ENCODE measurements around the gene RIN3. TPM values are rescaled to one million over a fixed set of nuclear protein-coding genes. Genes with fewer than 3 reads are reported as not detected.

The RIN3 gene
- total RNA-seq, 1 donor from 2014 or later, result 0.22 TPM

GRCh38 chr14:92494512-92494911 lies 19.1 kb upstream of the RIN3 start:
- no peaks in the 10 kb centered on the region for H3K36me3 ChIP-seq
- Mint-ChIP-seq H3K9me3 (no peaks in the 10 kb centered on the region), H3K27ac (no peak overlapping the region), H3K27me3 (ENCODE audit: insufficient read depth, low read depth) (peaks cover 8% of the 10 kb centered on the region), H3K4me1 (peaks cover 18% of the 10 kb centered on the region), H3K4me3 (no peak overlapping the region), H3K36me3 (no peaks in the 10 kb centered on the region)
- no peak overlapping the region for H3K4me3 ChIP-seq
- H3K4me1 ChIP-seq, result peaks cover 7% of the 10 kb centered on the region
- no peak overlapping the region for H3K9ac ChIP-seq
- no peaks in the 10 kb centered on the region for H3F3A ChIP-seq (ENCODE audit: low read depth)
- no peak for TF ChIP-seq EZH2 (IDR thresholded peaks at IDR 0.05)
- TF ChIP-seq EZH2phosphoT487 (IDR thresholded peaks at IDR 0.05), result no peak
- no peak for TF ChIP-seq CTCF (IDR thresholded peaks at IDR 0.05)
- H3K79me2 ChIP-seq (ENCODE audit: low read depth), result no peaks in the 10 kb centered on the region
- DNase-seq (ENCODE audit: low spot score), result no peak
- no peaks in the 10 kb centered on the region for H4K20me1 ChIP-seq (ENCODE audit: low read depth)
- no peak overlapping the region for H3K27ac ChIP-seq
- H3K9me3 ChIP-seq (ENCODE audit: low read depth), result no peaks in the 10 kb centered on the region
- H2AFZ ChIP-seq (replicated peaks), result no peak overlapping the region
- no peak overlapping the region for H3K4me2 ChIP-seq
- H3K27me3 ChIP-seq, result no peaks in the 10 kb centered on the region

GRCh38 chr14:92495027-92495426 lies 18.6 kb upstream of the RIN3 start:
- no peaks in the 10 kb centered on the region for H3F3A ChIP-seq (ENCODE audit: low read depth)
- no peaks in the 10 kb centered on the region for H3K9me3 ChIP-seq (ENCODE audit: low read depth)
- Mint-ChIP-seq H3K9me3 (no peaks in the 10 kb centered on the region), H3K4me1 (peaks cover 18% of the 10 kb centered on the region), H3K36me3 (no peaks in the 10 kb centered on the region), H3K27ac (no peak overlapping the region), H3K4me3 (no peak overlapping the region), H3K27me3 (ENCODE audit: insufficient read depth, low read depth) (peaks cover 8% of the 10 kb centered on the region)
- H3K79me2 ChIP-seq (ENCODE audit: low read depth), result no peaks in the 10 kb centered on the region
- no peaks in the 10 kb centered on the region for H3K36me3 ChIP-seq
- no peak overlapping the region for H3K4me2 ChIP-seq
- H2AFZ ChIP-seq (replicated peaks), result no peak overlapping the region
- DNase-seq (ENCODE audit: low spot score), result peak; percentile 11
- H4K20me1 ChIP-seq (ENCODE audit: low read depth), result no peaks in the 10 kb centered on the region
- no peak overlapping the region for H3K4me3 ChIP-seq
- H3K27me3 ChIP-seq, result no peaks in the 10 kb centered on the region
- H3K27ac ChIP-seq, result no peak overlapping the region
- TF ChIP-seq CTCF (IDR thresholded peaks at IDR 0.05) (no peak), EZH2 (IDR thresholded peaks at IDR 0.05) (no peak), EZH2phosphoT487 (IDR thresholded peaks at IDR 0.05) (no peak)
- H3K9ac ChIP-seq, result no peak overlapping the region
- H3K4me1 ChIP-seq, result peaks cover 7% of the 10 kb centered on the region

- H3K9ac ChIP-seq, result no peak overlapping the region
- no peaks in the 10 kb centered on the region for H3K79me2 ChIP-seq (ENCODE audit: low read depth)
- Mint-ChIP-seq H3K4me1 (peaks cover 24% of the 10 kb centered on the region), H3K27me3 (ENCODE audit: insufficient read depth, low read depth) (peaks cover 10% of the 10 kb centered on the region), H3K36me3 (no peaks in the 10 kb centered on the region), H3K4me3 (no peak overlapping the region), H3K27ac (no peak overlapping the region), H3K9me3 (no peaks in the 10 kb centered on the region)
- no peak overlapping the region for H3K4me3 ChIP-seq
- no peak overlapping the region for H3K4me2 ChIP-seq
- H3K27me3 ChIP-seq, result no peaks in the 10 kb centered on the region
- TF ChIP-seq EZH2phosphoT487 (IDR thresholded peaks at IDR 0.05) (no peak), EZH2 (IDR thresholded peaks at IDR 0.05) (no peak), CTCF (IDR thresholded peaks at IDR 0.05) (no peak)
- H3F3A ChIP-seq (ENCODE audit: low read depth), result no peaks in the 10 kb centered on the region
- H4K20me1 ChIP-seq (ENCODE audit: low read depth), result no peaks in the 10 kb centered on the region
- H3K9me3 ChIP-seq (ENCODE audit: low read depth), result no peaks in the 10 kb centered on the region
- no peak overlapping the region for H2AFZ ChIP-seq (replicated peaks)
- no peak for DNase-seq (ENCODE audit: low spot score)
- no peaks in the 10 kb centered on the region for H3K36me3 ChIP-seq
- peaks cover 15% of the 10 kb centered on the region for H3K4me1 ChIP-seq
- no peak overlapping the region for H3K27ac ChIP-seq
Measured at GRCh38 chr14:92496191-92496857, 17.3 kb upstream of the RIN3 start.

All from neural progenitor cell (in vitro differentiated cells).